ENCODE data around the gene ZNF804B.

Gene ZNF804B

DNA sequence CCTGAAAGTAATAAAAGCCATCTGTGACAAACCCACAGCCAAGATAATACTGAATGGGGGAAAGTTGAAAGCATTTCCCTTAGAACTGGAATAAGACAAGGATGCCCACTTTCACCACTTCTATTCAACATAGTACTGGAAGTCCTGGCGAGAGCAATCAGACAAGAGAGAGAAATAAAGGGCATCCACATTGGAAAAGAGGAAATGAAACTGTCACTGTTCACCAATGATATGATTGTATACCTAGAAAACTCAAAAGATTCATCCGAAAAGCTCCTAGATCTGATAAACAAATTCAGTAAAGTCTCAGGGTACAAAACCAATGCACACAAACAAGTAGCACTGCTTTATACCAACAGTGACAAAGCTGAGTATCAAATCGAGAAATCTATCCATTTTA is 617.7 kb downstream of the ZNF804B start:
- no peak for TF ChIP-seq TOX (CRISPR knock-in tag; IDR thresholded peaks at IDR 0.05; ENCODE audit: borderline replicate concordance)
- TF ChIP-seq ZNF8 (CRISPR knock-in tag; IDR thresholded peaks at IDR 0.05) = no peak
- TF ChIP-seq ESRRG (CRISPR knock-in tag; IDR thresholded peaks at IDR 0.05) = no peak
- no peak for TF ChIP-seq SNAI2 (CRISPR knock-in tag; IDR thresholded peaks at IDR 0.05)
- no peak for TF ChIP-seq RARB (CRISPR knock-in tag; IDR thresholded peaks at IDR 0.05)
- no peak for TF ChIP-seq BACH2 (CRISPR knock-in tag; IDR thresholded peaks at IDR 0.05; ENCODE audit: borderline replicate concordance)
- no peak for TF ChIP-seq ISL1 (CRISPR knock-in tag; IDR thresholded peaks at IDR 0.05)
- TF ChIP-seq, protein P1, sequence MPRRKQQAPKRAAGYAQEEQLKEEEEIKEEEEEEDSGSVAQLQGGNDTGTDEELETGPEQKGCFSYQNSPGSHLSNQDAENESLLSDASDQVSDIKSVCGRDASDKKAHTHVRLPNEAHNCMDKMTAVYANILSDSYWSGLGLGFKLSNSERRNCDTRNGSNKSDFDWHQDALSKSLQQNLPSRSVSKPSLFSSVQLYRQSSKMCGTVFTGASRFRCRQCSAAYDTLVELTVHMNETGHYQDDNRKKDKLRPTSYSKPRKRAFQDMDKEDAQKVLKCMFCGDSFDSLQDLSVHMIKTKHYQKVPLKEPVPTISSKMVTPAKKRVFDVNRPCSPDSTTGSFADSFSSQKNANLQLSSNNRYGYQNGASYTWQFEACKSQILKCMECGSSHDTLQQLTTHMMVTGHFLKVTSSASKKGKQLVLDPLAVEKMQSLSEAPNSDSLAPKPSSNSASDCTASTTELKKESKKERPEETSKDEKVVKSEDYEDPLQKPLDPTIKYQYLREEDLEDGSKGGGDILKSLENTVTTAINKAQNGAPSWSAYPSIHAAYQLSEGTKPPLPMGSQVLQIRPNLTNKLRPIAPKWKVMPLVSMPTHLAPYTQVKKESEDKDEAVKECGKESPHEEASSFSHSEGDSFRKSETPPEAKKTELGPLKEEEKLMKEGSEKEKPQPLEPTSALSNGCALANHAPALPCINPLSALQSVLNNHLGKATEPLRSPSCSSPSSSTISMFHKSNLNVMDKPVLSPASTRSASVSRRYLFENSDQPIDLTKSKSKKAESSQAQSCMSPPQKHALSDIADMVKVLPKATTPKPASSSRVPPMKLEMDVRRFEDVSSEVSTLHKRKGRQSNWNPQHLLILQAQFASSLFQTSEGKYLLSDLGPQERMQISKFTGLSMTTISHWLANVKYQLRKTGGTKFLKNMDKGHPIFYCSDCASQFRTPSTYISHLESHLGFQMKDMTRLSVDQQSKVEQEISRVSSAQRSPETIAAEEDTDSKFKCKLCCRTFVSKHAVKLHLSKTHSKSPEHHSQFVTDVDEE (CRISPR knock-in tag; IDR thresholded peaks at IDR 0.05) = no peak
- TF ChIP-seq ZNF70 (CRISPR knock-in tag; IDR thresholded peaks at IDR 0.05) = no peak
- TF ChIP-seq ZFP30 (CRISPR knock-in tag; IDR thresholded peaks at IDR 0.05) = no peak
- TF ChIP-seq, protein P2, sequence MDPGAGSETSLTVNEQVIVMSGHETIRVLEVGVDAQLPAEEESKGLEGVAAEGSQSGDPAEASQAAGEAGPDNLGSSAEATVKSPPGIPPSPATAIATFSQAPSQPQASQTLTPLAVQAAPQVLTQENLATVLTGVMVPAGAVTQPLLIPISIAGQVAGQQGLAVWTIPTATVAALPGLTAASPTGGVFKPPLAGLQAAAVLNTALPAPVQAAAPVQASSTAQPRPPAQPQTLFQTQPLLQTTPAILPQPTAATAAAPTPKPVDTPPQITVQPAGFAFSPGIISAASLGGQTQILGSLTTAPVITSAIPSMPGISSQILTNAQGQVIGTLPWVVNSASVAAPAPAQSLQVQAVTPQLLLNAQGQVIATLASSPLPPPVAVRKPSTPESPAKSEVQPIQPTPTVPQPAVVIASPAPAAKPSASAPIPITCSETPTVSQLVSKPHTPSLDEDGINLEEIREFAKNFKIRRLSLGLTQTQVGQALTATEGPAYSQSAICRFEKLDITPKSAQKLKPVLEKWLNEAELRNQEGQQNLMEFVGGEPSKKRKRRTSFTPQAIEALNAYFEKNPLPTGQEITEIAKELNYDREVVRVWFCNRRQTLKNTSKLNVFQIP (CRISPR knock-in tag; IDR thresholded peaks at IDR 0.05; ENCODE audit: borderline replicate concordance, low read depth) = no peak
- TF ChIP-seq TCF4 (CRISPR knock-in tag; IDR thresholded peaks at IDR 0.05; ENCODE audit: borderline replicate concordance) = no peak
- no peak for TF ChIP-seq ZNF565 (CRISPR knock-in tag; conservative IDR thresholded peaks at IDR 0.05; ENCODE audit: low read depth)
- TF ChIP-seq, protein P3, sequence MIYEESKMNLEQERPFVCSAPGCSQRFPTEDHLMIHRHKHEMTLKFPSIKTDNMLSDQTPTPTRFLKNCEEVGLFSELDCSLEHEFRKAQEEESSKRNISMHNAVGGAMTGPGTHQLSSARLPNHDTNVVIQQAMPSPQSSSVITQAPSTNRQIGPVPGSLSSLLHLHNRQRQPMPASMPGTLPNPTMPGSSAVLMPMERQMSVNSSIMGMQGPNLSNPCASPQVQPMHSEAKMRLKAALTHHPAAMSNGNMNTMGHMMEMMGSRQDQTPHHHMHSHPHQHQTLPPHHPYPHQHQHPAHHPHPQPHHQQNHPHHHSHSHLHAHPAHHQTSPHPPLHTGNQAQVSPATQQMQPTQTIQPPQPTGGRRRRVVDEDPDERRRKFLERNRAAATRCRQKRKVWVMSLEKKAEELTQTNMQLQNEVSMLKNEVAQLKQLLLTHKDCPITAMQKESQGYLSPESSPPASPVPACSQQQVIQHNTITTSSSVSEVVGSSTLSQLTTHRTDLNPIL (CRISPR knock-in tag; IDR thresholded peaks at IDR 0.05; ENCODE audit: low read depth) = no peak
- TF ChIP-seq ZC3H10 (CRISPR knock-in tag; IDR thresholded peaks at IDR 0.05) = no peak
- TF ChIP-seq PPARA (CRISPR knock-in tag; IDR thresholded peaks at IDR 0.05; ENCODE audit: borderline replicate concordance) = no peak
- no peak for TF ChIP-seq GLIS3 (CRISPR knock-in tag; IDR thresholded peaks at IDR 0.05)
- ATAC-seq = no peak

DNA sequence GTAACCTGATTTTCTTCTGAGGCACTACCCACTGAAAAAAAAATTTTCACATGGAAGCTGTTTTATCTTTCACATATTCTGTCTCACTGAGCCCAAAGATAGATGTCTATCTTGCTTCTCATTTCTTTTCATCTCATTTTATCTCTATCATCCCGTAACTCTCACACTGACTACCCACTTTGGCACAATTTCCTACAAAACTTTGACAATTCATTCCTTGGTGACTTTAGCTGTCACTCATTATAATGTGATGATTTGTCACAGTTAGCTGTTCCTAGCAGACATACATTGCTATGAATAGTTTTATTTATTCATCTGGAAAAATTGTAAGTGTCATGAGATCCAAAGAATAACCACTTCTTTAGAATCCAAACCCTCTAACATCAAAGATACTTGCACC is 625.9 kb downstream of the ZNF804B start:
- TF ChIP-seq ISL1 (CRISPR knock-in tag; IDR thresholded peaks at IDR 0.05) = no peak
- TF ChIP-seq, protein P2 (CRISPR knock-in tag; IDR thresholded peaks at IDR 0.05; ENCODE audit: borderline replicate concordance, low read depth) = no peak
- TF ChIP-seq TOX (CRISPR knock-in tag; IDR thresholded peaks at IDR 0.05; ENCODE audit: borderline replicate concordance) = no peak
- TF ChIP-seq ZC3H10 (CRISPR knock-in tag; IDR thresholded peaks at IDR 0.05) = no peak
- TF ChIP-seq TCF4 (CRISPR knock-in tag; IDR thresholded peaks at IDR 0.05; ENCODE audit: borderline replicate concordance) = no peak
- no peak for TF ChIP-seq RARB (CRISPR knock-in tag; IDR thresholded peaks at IDR 0.05)
- TF ChIP-seq ESRRG (CRISPR knock-in tag; IDR thresholded peaks at IDR 0.05) = no peak
- TF ChIP-seq SNAI2 (CRISPR knock-in tag; IDR thresholded peaks at IDR 0.05) = no peak
- ATAC-seq = no peak

Measured in SK-N-SH treated with all-trans-retinoic acid at 6 μM for 48 hours (cell line).